Mucosa of gallbladder (tissue), 1 donor: ENCODE measurements around the gene PLA2G4C. TPM values are rescaled to one million over a fixed set of nuclear protein-coding genes. Genes with fewer than 3 reads are reported as not detected.

Experiments used
- total RNA-seq: library from RNA; stranded (reverse); gene quantifications from one replicate; pipeline ENCODE4 v1.2.1, GENCODE V29; 2021
- donor health status: DM: no; HTN: no; CAD: no.

Gene PLA2G4C
- total RNA-seq, 1 donor from 2014 or later = 10.0 TPM

Other genes starting within 250 kb of the PLA2G4C start
- gene SULT2A1, start 224.5 kb downstream of the PLA2G4C start, total RNA-seq = 0.46 TPM
- gene BSPH1, start 118.6 kb downstream of the PLA2G4C start, total RNA-seq = not detected
- gene ELSPBP1, start 116.2 kb downstream of the PLA2G4C start, total RNA-seq = not detected
- not detected for gene CABP5, start 66.7 kb downstream of the PLA2G4C start, total RNA-seq
- 22.6 TPM for gene LIG1, start 59.5 kb upstream of the PLA2G4C start, total RNA-seq
- gene ZSWIM9, start 59.9 kb upstream of the PLA2G4C start, total RNA-seq = 10.7 TPM
- 38.6 TPM for gene CARD8, start 145.1 kb upstream of the PLA2G4C start, total RNA-seq
- gene ZNF114, start 159.3 kb upstream of the PLA2G4C start, total RNA-seq = 0.43 TPM
- gene EMP3, start 214.7 kb upstream of the PLA2G4C start, total RNA-seq = 52.4 TPM